Hepatocyte (in vitro differentiated cells): ENCODE data around the gene SHANK1. TPM values are rescaled to one million over a fixed set of nuclear protein-coding genes. Genes with fewer than 3 reads are reported as not detected.

Experiments used
- DNase-seq: peaks from one replicate; pipeline ENCODE4 v3.0.0-alpha.2; 2016; ENCODE audit warnings: low spot score
- H2AFZ ChIP-seq: fragments of 200-600 bp; sonication (generic); 2 replicates; pipeline ENCODE4 v1.6.0; 2016; ENCODE audit warnings: antibody characterized with exemption, mild to moderate bottlenecking
- H3K27ac ChIP-seq: fragments of 200-600 bp; sonication (generic); 2 replicates; pipeline ENCODE4 v1.5.1; 2016; ENCODE audit warnings: mild to moderate bottlenecking
- H3K27me3 ChIP-seq: fragments of 200-600 bp; sonication (generic); 2 replicates; pipeline ENCODE4 v1.6.1; 2016
- H3K36me3 ChIP-seq: fragments of 200-600 bp; sonication (generic); replicated peaks from 2 replicates; pipeline ENCODE4 v1.5.1; 2016; ENCODE audit warnings: low read depth; ENCODE audit not compliant: insufficient read depth
- H3K4me1 ChIP-seq: fragments of 200-600 bp; sonication (generic); 2 replicates; pipeline ENCODE4 v1.5.1; 2016; ENCODE audit warnings: mild to moderate bottlenecking, moderate library complexity; ENCODE audit not compliant: insufficient read depth
- H3K4me2 ChIP-seq: fragments of 200-600 bp; sonication (generic); 2 replicates; pipeline ENCODE4 v1.6.0; 2016
- H3K4me3 ChIP-seq: fragments of 200-600 bp; sonication (generic); 2 replicates; pipeline ENCODE4 v1.5.1; 2016; ENCODE audit warnings: mild to moderate bottlenecking
- H3K79me2 ChIP-seq: fragments of 200-600 bp; sonication (generic); 2 replicates; pipeline ENCODE4 v1.6.0; 2017; ENCODE audit warnings: mild to moderate bottlenecking
- H3K9me2 ChIP-seq: fragments of 200-600 bp; sonication (generic); replicated peaks from 2 replicates; pipeline ENCODE4 v1.6.0; 2017; ENCODE audit warnings: mild to moderate bottlenecking; ENCODE audit not compliant: insufficient read depth
- H3K9me3 ChIP-seq: fragments of 200-600 bp; sonication (generic); 2 replicates; pipeline ENCODE4 v1.5.1; 2016; ENCODE audit warnings: low read depth, mild to moderate bottlenecking
- H4K20me1 ChIP-seq: fragments of 200-600 bp; sonication (generic); 2 replicates; pipeline ENCODE4 v1.6.0; 2016; ENCODE audit warnings: mild to moderate bottlenecking; ENCODE audit not compliant: insufficient read depth, poor library complexity, severe bottlenecking
- CTCF ChIP-seq: fragments of 200-600 bp; sonication (generic); IDR thresholded peaks from 2 replicates; pipeline ENCODE4 v1.5.1; 2016; ENCODE audit warnings: antibody characterized with exemption, mild to moderate bottlenecking; ENCODE audit not compliant: poor library complexity
- EZH2 ChIP-seq: fragments of 200-600 bp; sonication (generic); IDR thresholded peaks from 2 replicates; pipeline ENCODE4 v1.6.1; 2016; ENCODE audit warnings: antibody characterized with exemption, mild to moderate bottlenecking, borderline replicate concordance
- EZH2phosphoT487 ChIP-seq: fragments of 200-600 bp; sonication (generic); IDR thresholded peaks from one replicate; pipeline ENCODE4 v1.6.1; 2018; ENCODE audit warnings: antibody characterized with exemption, mild to moderate bottlenecking, low read depth, moderate library complexity; ENCODE audit not compliant: unreplicated experiment, severe bottlenecking
- WGBS: methylation state at CpG from one replicate; pipeline ENCODE4 v1.1.6; 2016; ENCODE audit warnings: low lambda C conversion rate; ENCODE audit errors: missing lambda C conversion rate; 5-methylcytosine and 5-hydroxymethylcytosine counted together
- polyA plus RNA-seq: library from polyadenylated mRNA; unstranded; fragments of >200 nt; fragmentation: Nextera tagmentation; extraction: Ambion mirVana; gene quantifications from 2 replicates; pipeline ENCODE4 v1.2.1, GENCODE V29; 2016
- total RNA-seq: library from RNA; depleted of rRNA; stranded (reverse); fragments of >200 nt; gene quantifications from 2 replicates; pipeline ENCODE4 v1.2.3, GENCODE V29; 2014

SHANK1 gene
- total and polyA plus RNA-seq, 2 experiments from 2014 or later, result 0.56 to 2.3 TPM

- Histone ChIP-seq H3K27ac (no peak overlapping the region), H3K4me1 (no peaks in the 10 kb centered on the region), H2AFZ (no peak overlapping the region), H4K20me1 (no peaks in the 10 kb centered on the region), H3K4me2 (no peak overlapping the region), H3K79me2 (no peaks in the 10 kb centered on the region), H3K9me3 (no peaks in the 10 kb centered on the region), H3K4me3 (no peak overlapping the region), H3K9me2 (no peaks in the 10 kb centered on the region), H3K36me3 (no peaks in the 10 kb centered on the region), H3K27me3 (peaks cover 75% of the 10 kb centered on the region)
- DNase-seq, result no peak
- WGBS, result no CpG with 5 or more reads among the region's 51 CpGs
- TF ChIP-seq CTCF, result no peak
- TF ChIP-seq EZH2phosphoT487, result no peak
- TF ChIP-seq EZH2, result no peak
These were observed 24.8 kb downstream of the SHANK1 start for GRCh38 chr19:50694815-50695145.

- no peak overlapping the region for H2AFZ ChIP-seq
- no peak overlapping the region for H3K4me2 ChIP-seq
- 13% methylated on average over 16 of the region's 23 CpGs for WGBS
- TF ChIP-seq EZH2, result no peak
- TF ChIP-seq CTCF, result no peak
- TF ChIP-seq EZH2phosphoT487, result no peak
- H3K79me2 ChIP-seq, result no peaks in the 10 kb centered on the region
- no peaks in the 10 kb centered on the region for H4K20me1 ChIP-seq
- H3K4me1 ChIP-seq, result no peaks in the 10 kb centered on the region
- peaks cover 75% of the 10 kb centered on the region for H3K27me3 ChIP-seq
- H3K9me2 ChIP-seq, result no peaks in the 10 kb centered on the region
- H3K4me3 ChIP-seq, result no peak overlapping the region
- H3K36me3 ChIP-seq, result no peaks in the 10 kb centered on the region
- DNase-seq, result no peak
- no peaks in the 10 kb centered on the region for H3K9me3 ChIP-seq
- no peak overlapping the region for H3K27ac ChIP-seq
These were observed 26.3 kb downstream of the SHANK1 start for GRCh38 chr19:50693064-50693975.

- H3K27me3 ChIP-seq, result peaks cover 80% of the 10 kb centered on the region
These were observed 29.2 kb downstream of the SHANK1 start for GRCh38 chr19:50690439-50690838.

More at GRCh38 chr19:50690439-50690838, 29.2 kb downstream of the SHANK1 start:
- no peak overlapping the region for H3K27ac ChIP-seq
- H3K36me3 ChIP-seq, result no peaks in the 10 kb centered on the region
- no peaks in the 10 kb centered on the region for H4K20me1 ChIP-seq
- TF ChIP-seq CTCF, result no peak
- no peak for TF ChIP-seq EZH2phosphoT487
- no peak for TF ChIP-seq EZH2
- H2AFZ ChIP-seq, result no peak overlapping the region
- WGBS, result 74% methylated on average over 7 of the region's 7 CpGs
- H3K4me1 ChIP-seq, result no peaks in the 10 kb centered on the region
- H3K4me3 ChIP-seq, result no peak overlapping the region
- H3K9me3 ChIP-seq, result no peaks in the 10 kb centered on the region
- no peak overlapping the region for H3K4me2 ChIP-seq
- no peak for DNase-seq
- H3K9me2 ChIP-seq, result no peaks in the 10 kb centered on the region
- no peaks in the 10 kb centered on the region for H3K79me2 ChIP-seq
